B cell (primary cell): ENCODE data around the gene FAU.

Experiments
- EZH2 ChIP-seq: IDR thresholded peaks from 2 replicates; pipeline ENCODE4 v1.6.1; 2012; ENCODE audit warnings: borderline replicate concordance, low read depth, mild to moderate bottlenecking, moderate library complexity, low read length; ENCODE audit not compliant: insufficient read depth, poor library complexity, severe bottlenecking
- TF ChIP-seq, protein P1 (sequence below): fragments of 200-600 bp; IDR thresholded peaks from one replicate; pipeline ENCODE4 v1.8.0; 2022; ENCODE audit warnings: antibody characterized with exemption, mild to moderate bottlenecking

DNA sequence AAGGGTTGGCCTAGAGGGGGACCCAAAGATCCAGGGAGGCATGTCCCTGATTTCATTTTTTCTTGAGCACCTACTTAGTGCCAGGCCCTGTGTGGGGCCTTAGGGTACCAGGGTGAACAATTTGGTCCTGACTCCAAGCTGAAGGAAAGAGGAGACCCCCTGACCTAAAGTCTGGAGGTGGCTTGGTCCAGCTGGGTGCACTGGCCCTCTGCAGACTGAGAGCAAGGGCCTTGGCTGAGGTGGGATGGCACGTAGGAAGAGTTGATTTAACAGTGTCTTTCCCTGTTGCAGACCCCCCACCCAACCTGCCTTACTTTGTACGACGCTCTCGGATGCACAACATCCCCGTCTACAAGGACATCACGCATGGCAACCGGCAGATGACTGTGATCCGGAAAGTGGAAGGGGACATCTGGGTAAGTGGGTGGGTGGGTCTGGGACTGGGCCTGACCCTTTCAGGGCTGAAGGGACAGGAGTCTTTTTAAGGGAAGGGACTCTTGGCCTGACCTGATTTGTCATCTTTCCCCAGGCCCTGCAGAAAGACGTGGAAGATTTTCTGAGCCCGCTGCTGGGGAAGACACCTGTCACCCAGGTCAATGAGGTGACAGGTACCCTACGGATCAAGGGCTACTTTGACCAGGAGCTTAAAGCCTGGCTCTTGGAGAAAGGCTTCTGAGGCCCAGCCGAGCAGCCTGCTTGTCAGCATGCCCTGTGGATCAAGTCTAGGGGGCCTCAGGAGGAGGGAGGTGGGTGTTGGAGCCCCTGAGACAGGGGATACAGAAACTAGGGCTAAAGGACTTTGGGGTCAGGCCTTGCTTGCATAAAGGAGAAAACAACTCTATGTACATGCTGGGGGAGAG, 3.5 kb upstream of the FAU start:
- TF ChIP-seq, protein P1, sequence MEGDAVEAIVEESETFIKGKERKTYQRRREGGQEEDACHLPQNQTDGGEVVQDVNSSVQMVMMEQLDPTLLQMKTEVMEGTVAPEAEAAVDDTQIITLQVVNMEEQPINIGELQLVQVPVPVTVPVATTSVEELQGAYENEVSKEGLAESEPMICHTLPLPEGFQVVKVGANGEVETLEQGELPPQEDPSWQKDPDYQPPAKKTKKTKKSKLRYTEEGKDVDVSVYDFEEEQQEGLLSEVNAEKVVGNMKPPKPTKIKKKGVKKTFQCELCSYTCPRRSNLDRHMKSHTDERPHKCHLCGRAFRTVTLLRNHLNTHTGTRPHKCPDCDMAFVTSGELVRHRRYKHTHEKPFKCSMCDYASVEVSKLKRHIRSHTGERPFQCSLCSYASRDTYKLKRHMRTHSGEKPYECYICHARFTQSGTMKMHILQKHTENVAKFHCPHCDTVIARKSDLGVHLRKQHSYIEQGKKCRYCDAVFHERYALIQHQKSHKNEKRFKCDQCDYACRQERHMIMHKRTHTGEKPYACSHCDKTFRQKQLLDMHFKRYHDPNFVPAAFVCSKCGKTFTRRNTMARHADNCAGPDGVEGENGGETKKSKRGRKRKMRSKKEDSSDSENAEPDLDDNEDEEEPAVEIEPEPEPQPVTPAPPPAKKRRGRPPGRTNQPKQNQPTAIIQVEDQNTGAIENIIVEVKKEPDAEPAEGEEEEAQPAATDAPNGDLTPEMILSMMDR: no peak
- TF ChIP-seq EZH2: no peak
